Activated CD4-positive, alpha-beta T cell treated with anti-CD3 and anti-CD28 coated beads, Interleukin-2, amount 50 U/mL, for 1 hour (primary cell): ENCODE results near the gene NADSYN1.

Experiments
- DNase-seq: peaks from one replicate; pipeline ENCODE4 v3.0.0-alpha.2; 2020

The NADSYN1 gene

GRCh38 chr11:71474771-71475483 is 21.9 kb downstream of the NADSYN1 start:
- DNase-seq = no peak

- DNase-seq = no peak
Measured at GRCh38 chr11:71476031-71476430, 23.0 kb downstream of the NADSYN1 start.

- DNase-seq = no peak
Measured at GRCh38 chr11:71476926-71477640, 24.1 kb downstream of the NADSYN1 start.

- no peak for DNase-seq
Measured at GRCh38 chr11:71477641-71478527, 24.9 kb downstream of the NADSYN1 start.

DNA sequence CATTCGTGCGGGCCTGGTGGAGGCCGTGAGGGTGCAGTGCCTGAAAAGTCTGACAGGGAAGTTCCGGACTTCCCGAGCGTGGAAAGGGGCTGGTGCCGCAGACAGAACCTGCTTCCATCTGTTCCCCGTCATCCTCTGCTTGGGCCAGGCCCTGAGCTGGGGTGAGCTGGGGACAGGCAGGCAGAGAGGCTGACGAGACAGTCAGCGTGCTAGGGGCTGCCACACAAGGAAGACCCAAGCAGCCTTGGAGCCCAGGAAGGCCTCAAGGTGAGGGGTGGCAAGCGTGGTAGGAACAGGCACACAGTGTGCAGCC is 25.5 kb downstream of the NADSYN1 start:
- DNase-seq = no peak

- DNase-seq = no peak
Measured at GRCh38 chr11:71481101-71481960, 28.3 kb downstream of the NADSYN1 start.

DNA sequence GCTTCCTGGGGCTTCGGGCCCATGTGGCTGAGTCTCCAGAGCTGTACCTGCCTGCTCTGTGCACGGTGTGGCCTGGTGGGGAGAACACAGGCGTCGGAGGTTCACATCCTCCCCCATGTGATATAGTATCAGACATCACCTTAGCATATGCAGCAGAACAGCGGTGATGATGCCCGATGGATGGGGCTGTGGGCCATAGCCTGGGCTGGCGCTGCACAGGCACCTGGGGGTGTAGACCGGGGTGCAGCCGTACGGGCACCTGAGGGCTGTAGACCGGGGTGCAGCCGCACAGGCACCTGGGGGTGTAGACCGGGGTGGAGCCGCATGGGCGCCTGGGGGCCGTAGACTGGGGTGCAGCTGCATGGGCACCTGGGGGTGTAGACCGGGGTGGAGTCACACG is 29.2 kb downstream of the NADSYN1 start:
- no peak for DNase-seq

DNA sequence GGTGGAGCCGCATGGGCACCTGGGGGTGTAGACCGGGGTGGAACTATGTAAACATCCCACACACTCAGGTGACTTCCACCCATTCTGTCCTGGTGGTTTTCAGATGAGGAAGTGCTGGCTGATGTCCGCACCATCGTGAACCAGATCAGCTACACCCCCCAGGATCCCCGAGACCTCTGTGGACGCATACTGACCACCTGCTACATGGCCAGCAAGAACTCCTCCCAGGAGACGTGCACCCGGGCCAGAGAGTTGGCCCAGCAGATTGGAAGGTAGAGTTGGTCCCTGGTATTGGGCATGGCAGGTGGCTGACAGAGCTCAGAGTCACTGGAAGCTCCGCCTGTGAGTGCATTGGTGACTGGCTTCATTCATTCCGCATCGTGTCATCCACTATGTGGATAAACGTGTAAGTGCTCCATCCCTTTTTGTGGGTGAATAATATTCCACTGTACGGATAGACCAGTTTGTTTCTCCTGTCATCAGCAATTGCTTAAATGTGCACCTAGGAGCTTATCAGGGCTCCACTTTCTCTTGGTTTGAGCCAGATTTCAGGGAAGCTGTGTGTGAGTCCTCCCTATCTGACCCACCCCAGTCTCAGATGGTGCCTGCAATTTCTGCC is 29.9 kb downstream of the NADSYN1 start:
- DNase-seq = no peak

DNA sequence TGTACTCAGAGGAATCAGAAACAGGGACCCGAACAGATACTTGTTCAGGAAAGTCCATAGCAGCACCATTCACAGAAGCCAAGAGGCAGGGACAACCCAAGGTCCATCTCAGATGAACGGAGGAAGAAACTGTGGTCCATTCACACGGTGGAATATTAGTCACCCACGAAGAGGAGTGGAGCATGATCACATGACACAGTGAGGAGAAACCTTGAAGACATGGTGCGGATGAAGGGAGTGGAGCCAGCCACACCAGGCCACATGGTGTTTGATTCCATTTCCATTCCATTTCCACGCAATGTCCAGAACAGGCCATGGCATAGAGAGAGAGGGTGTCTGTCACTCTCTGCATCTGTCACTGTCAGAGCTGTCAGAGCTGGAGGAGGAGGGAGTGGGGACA is 30.7 kb downstream of the NADSYN1 start:
- no peak for DNase-seq

- DNase-seq = no peak
Measured at GRCh38 chr11:71484248-71485062, 31.5 kb downstream of the NADSYN1 start.

DNA sequence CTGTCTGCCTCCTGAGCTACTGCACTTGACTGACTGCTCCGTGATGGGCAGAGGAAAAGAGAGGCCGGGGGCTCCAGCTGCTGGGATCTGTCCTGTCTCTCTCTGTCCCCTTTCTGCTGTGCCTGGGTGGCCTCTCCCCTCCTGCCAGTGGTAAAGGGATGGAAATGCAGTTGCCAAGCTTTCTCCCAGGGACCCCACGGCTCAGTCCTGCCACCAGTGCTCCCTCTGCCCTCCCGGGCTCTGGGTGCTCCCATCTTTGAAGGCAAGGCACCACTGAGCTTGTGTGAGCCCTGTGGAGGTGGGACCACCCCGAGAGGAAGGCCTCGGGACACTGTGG is 32.0 kb downstream of the NADSYN1 start:
- no peak for DNase-seq

DNA sequence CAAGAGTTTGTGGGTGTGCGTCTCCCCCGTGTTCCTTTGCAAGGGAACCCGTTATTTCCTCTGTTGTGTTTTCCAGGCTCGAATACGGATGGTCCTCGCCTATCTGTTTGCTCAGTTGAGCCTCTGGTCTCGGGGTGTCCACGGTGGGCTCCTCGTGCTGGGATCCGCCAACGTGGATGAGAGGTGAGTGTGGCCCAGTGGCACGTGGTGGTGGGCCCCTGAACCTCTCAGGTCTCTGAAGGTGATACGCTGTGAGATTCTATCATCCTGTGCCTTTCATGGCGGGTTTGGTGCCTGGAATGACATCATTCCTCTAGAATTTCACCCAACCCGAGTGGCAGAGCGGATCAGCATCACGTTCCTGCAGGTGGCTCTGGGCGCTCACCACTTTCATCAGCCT is 32.5 kb downstream of the NADSYN1 start:
- DNase-seq = no peak

DNA sequence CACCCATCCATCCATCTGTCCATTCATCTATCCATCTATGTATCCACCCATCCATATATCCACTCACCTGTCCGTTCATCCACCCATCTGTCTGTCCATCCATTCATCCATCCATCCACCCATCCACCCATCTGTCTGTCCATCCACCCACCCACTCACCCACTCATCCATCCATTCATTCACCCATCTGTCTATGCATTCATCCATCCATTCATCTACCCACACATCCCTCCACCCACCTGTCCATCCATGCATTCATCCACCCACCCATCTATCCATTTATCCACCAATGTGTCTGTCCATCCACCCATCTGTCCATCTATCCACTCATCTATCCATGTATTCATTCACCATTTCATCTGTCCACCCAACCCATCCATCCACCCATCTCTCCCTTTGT is 33.3 kb downstream of the NADSYN1 start:
- DNase-seq = no peak

- DNase-seq = no peak
Measured at GRCh38 chr11:71488681-71489270, 35.8 kb downstream of the NADSYN1 start.

DNA sequence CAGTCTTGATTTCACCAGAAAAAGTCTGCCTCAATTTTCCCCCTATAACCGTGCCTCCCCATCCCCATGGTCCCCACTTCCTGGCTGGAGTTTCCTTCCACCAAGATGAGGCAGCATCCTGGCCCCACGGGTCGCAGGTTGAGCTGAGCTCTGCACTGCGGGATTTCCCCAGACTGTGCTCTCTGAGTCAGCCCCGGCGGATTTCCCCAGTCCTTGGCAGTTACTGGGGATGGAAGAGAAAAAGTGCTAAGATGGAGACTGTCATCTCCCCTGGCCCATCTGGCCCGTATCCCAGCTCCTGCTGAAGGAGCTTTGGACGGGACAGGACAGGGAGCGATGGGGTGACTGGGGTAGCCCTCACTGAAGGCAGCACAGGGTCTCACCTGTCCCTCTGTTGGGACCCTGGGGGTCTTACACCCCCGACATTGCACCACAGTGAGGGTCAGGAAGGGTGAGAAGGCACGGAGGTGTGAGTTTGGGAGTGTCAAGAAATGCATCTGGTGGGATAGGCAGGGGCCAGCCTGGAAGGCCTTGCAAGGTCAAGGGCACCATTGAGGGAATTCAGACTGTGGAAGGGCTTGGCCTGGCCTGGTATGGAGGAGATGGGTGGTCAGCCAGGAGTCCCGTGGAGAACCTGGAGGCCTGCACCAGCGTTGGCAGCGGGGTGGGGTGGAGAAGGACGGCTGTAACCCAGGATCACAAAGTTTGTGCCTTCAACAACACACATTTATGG is 36.5 kb downstream of the NADSYN1 start:
- DNase-seq = no peak

DNA sequence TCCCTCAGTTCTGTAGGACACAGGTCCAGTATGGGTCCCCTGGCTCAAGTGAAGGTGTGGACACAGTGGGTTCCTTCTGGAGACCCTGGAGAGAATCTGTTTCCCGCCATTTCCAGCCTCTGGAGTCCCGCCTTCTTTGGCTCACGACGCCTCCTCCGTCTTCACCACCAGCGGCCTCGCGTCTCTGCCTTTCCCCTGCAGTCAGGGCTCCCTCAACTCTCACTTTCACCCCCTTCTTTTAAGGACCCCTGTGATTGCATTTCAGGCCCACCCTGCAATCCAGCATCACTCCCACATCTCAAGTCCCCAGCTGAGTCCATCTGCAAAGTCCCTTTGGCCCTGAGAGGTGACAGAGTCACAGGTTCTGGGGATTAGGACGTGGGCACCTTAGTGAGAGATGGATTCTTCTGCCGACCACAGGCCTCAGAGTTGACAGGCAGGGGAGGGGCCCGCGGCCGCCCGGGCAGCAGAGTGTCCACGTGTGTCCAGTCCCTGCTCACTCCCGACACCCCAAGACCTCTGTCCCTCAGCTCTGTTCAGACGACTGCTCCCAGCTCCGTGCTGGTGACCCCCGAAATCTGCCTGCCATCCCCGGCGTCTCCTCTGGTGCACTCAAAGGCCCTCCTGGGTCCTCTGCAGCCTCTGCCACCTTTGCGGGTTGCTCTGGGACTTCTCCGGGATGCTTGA is 37.2 kb downstream of the NADSYN1 start:
- no peak for DNase-seq

- no peak for DNase-seq
Measured at GRCh38 chr11:71490731-71491390, 37.9 kb downstream of the NADSYN1 start.

DNA sequence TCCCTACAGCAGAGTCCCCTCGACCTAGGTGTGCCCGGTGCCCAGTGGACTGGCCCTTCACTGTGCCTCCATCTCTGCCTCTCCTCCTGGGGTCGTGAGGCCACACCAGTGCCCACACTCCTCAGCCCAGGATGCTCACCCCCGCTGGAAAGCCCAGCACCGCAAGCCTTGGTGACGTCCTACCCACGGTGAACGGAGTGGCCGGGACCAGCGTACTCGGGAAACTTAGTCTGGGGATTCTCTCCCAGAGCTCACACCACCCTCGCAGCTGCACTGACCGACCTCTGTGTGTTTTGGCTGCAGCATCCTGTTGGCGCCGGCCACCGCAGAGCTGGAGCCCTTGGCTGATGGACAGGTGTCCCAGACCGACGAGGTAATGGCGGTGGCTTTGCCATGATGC is 38.5 kb downstream of the NADSYN1 start:
- DNase-seq = no peak

DNA sequence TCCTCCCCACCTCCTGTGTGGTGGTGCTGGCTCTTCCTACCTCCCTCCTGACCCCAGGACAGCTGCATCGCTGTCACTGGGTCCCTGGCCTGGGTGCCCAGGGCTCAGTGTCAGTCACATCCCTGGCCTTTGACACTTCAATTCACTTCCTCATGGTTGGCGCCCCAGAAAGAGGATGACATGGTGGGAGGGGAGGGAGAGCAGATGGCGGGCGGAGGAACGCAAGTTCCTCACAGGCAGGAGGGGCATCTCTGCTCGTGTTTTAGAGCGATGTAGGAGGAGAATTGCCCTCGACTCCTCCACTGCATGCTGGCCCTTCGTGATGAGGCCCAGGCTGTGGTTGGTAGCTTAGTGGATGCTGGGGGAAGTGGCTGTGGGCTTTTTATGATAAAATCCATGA is 38.9 kb downstream of the NADSYN1 start:
- no peak for DNase-seq
